Stimulated activated CD8-positive, alpha-beta memory T cell treated with anti-CD3 and anti-CD28 coated beads, Interleukin-12 subunit alpha, Interleukin-12 subunit beta, amount 100 ng/mL, for 4 hours (primary cell): ENCODE results near the gene STPG2.

Experiments used
- DNase-seq: peaks from one replicate; pipeline ENCODE4 v3.0.0-alpha.2; 2020; ENCODE audit warnings: low read depth

The STPG2 gene

GRCh38 chr4:98092833-98093439 lies 50.3 kb downstream of the STPG2 start:
- no peak for DNase-seq

- no peak for DNase-seq
Measured at GRCh38 chr4:98081936-98082335, 61.3 kb downstream of the STPG2 start.

- no peak for DNase-seq
Measured at GRCh38 chr4:98068495-98068894, 74.8 kb downstream of the STPG2 start.

GRCh38 chr4:98055800-98056501 lies 87.3 kb downstream of the STPG2 start:
- DNase-seq: no peak

- no peak for DNase-seq
Measured at GRCh38 chr4:98046665-98047064, 96.6 kb downstream of the STPG2 start.

GRCh38 chr4:98030059-98030458 lies 113.2 kb downstream of the STPG2 start:
- DNase-seq: no peak

- no peak for DNase-seq
Measured at GRCh38 chr4:98027827-98028226, 115.4 kb downstream of the STPG2 start.

- DNase-seq: no peak
Measured at GRCh38 chr4:98026362-98026761, 116.9 kb downstream of the STPG2 start.

- DNase-seq: no peak
Measured at GRCh38 chr4:98006814-98007412, 136.4 kb downstream of the STPG2 start.

GRCh38 chr4:98006060-98006459 lies 137.2 kb downstream of the STPG2 start:
- no peak for DNase-seq

- no peak for DNase-seq
Measured at GRCh38 chr4:98000940-98001339, 142.3 kb downstream of the STPG2 start.

GRCh38 chr4:97998203-97998602 lies 145.1 kb downstream of the STPG2 start:
- DNase-seq: no peak

GRCh38 chr4:97994765-97995465 lies 148.4 kb downstream of the STPG2 start:
- no peak for DNase-seq

- no peak for DNase-seq
Measured at GRCh38 chr4:97990409-97990808, 152.9 kb downstream of the STPG2 start.

- no peak for DNase-seq
Measured at GRCh38 chr4:97987019-97987648, 156.1 kb downstream of the STPG2 start.

- no peak for DNase-seq
Measured at GRCh38 chr4:97984545-97985131, 158.6 kb downstream of the STPG2 start.

- DNase-seq: no peak
Measured at GRCh38 chr4:97978791-97979488, 164.3 kb downstream of the STPG2 start.

GRCh38 chr4:97953171-97953941 lies 189.9 kb downstream of the STPG2 start:
- no peak for DNase-seq

GRCh38 chr4:97952763-97953162 lies 190.5 kb downstream of the STPG2 start:
- no peak for DNase-seq

GRCh38 chr4:97950836-97951235 lies 192.4 kb downstream of the STPG2 start:
- no peak for DNase-seq

GRCh38 chr4:97942951-97943350 lies 200.3 kb downstream of the STPG2 start:
- no peak for DNase-seq
